ENCODE measurements around the gene ARHGAP6.

DNA sequence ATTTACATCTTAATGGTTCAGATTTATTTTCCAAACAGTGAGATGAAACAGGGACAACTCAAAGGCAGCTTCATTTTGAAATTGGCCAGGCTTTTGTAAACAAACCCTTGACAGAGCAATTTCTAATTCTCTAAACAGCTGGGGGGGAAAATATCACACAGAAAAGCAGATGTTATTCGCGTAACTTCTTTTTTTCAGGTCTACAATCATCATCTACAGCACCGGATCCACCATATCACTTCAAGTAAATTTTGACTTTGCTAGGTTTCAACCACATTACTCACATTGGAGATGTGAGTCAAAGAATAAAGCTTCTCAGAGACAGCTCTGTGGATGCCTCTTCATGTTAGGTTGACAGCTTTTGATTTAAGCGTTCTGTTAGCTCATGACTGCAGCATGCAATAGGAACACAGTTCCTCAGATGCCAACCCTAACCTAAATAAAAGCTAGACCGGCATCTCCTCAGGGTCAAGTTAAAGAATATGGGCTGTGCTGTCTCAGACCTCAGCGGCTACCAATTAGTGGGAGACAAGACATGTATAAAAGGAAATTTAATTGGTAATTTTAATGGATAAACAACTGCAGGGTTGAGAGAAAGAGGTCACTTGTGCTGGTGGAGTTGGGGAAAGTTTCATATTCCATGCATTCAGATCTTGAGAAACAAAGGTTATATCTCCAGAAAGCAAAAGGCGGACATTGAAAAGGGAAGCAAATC lies 345.8 kb downstream of the ARHGAP6 start:
- TF ChIP-seq POLR2A (IDR thresholded peaks at IDR 0.05; ENCODE audit: low read depth, low read length): no peak
- TF ChIP-seq, protein P1, sequence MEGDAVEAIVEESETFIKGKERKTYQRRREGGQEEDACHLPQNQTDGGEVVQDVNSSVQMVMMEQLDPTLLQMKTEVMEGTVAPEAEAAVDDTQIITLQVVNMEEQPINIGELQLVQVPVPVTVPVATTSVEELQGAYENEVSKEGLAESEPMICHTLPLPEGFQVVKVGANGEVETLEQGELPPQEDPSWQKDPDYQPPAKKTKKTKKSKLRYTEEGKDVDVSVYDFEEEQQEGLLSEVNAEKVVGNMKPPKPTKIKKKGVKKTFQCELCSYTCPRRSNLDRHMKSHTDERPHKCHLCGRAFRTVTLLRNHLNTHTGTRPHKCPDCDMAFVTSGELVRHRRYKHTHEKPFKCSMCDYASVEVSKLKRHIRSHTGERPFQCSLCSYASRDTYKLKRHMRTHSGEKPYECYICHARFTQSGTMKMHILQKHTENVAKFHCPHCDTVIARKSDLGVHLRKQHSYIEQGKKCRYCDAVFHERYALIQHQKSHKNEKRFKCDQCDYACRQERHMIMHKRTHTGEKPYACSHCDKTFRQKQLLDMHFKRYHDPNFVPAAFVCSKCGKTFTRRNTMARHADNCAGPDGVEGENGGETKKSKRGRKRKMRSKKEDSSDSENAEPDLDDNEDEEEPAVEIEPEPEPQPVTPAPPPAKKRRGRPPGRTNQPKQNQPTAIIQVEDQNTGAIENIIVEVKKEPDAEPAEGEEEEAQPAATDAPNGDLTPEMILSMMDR (IDR thresholded peaks at IDR 0.05; ENCODE audit: extremely low read depth in 1 of 2, insufficient read depth in 1 of 2, low read depth in 1 of 2, low read length in 2 of 2): no peak
